Neuronal stem cell (in vitro differentiated cells): ENCODE data around the gene PDZD4.

Experiments
- DNase-seq: peaks from one replicate; pipeline ENCODE4 v3.0.0-alpha.2; 2013; ENCODE audit warnings: low spot score
- H2AFZ ChIP-seq: one replicate; pipeline ENCODE4 v1.6.1; 2013; ENCODE audit warnings: mild to moderate bottlenecking, low read length, inconsistent platforms
- H2AK5ac ChIP-seq: 2 replicates; pipeline ENCODE4 v1.6.1; 2013; ENCODE audit warnings: low read depth, mild to moderate bottlenecking, inconsistent platforms, low read length, moderate library complexity, mixed read lengths
- H2BK120ac ChIP-seq: 2 replicates; pipeline ENCODE4 v1.6.1; 2013; ENCODE audit warnings: low read depth, mild to moderate bottlenecking, inconsistent platforms, low read length, moderate library complexity, mixed read lengths
- H2BK12ac ChIP-seq: one replicate; pipeline ENCODE4 v1.6.1; 2013; ENCODE audit warnings: low read length, inconsistent platforms
- H2BK15ac ChIP-seq: 2 replicates; pipeline ENCODE4 v1.6.1; 2013; ENCODE audit warnings: mild to moderate bottlenecking, low read length, inconsistent platforms, mixed read lengths
- H2BK5ac ChIP-seq: one replicate; pipeline ENCODE4 v1.6.1; 2013; ENCODE audit warnings: inconsistent platforms, mild to moderate bottlenecking, low read length, moderate library complexity
- H3K14ac ChIP-seq: one replicate; pipeline ENCODE4 v1.6.1; 2013; ENCODE audit warnings: low read length, inconsistent platforms
- H3K18ac ChIP-seq: 2 replicates; pipeline ENCODE4 v1.6.1; 2013; ENCODE audit warnings: low read length, inconsistent platforms
- H3K23ac ChIP-seq: 2 replicates; pipeline ENCODE4 v1.6.1; 2013; ENCODE audit warnings: low read depth, mild to moderate bottlenecking, mixed read lengths, low read length, inconsistent platforms; ENCODE audit not compliant: poor library complexity
- H3K27ac ChIP-seq: replicated peaks from 3 replicates; pipeline ENCODE4 v1.5.1; 2013; ENCODE audit warnings: low read length, inconsistent platforms
- H3K27me3 ChIP-seq, 3 experiments: 2 replicates each; pipeline ENCODE4 v1.6.1; 2013; ENCODE audit warnings: low read length in 3 of 3, mild to moderate bottlenecking in 2 of 3, inconsistent platforms in 1 of 3, low read depth in 1 of 3, mixed read lengths in 1 of 3, moderate library complexity in 1 of 3; ENCODE audit not compliant: control insufficient read depth in 3 of 3, insufficient read depth in 3 of 3
- H3K36me3 ChIP-seq, 2 donors: replicated peaks in 1 of 2; 2 replicates each; pipeline ENCODE4 v1.6.1; 2013; ENCODE audit warnings: low read length in 2 of 2; ENCODE audit not compliant: control insufficient read depth in 2 of 2, insufficient read depth in 2 of 2
- H3K4ac ChIP-seq: 2 replicates; pipeline ENCODE4 v1.6.1; 2013; ENCODE audit warnings: inconsistent platforms, mild to moderate bottlenecking, low read length, moderate library complexity
- H3K4me1 ChIP-seq, 2 donors: 1 replicate in 1 of 2; 2 replicates in 1 of 2; pipeline ENCODE4 v1.6.1; 2013; ENCODE audit warnings: low read length in 2 of 2, low read depth in 1 of 2; ENCODE audit not compliant: control insufficient read depth in 2 of 2, insufficient read depth in 1 of 2
- H3K4me2 ChIP-seq: one replicate; pipeline ENCODE4 v1.6.1; 2013; ENCODE audit warnings: mild to moderate bottlenecking, low read length, inconsistent platforms; ENCODE audit not compliant: insufficient read depth, poor library complexity, severe bottlenecking
- H3K4me3 ChIP-seq, 2 donors: 2 replicates each; pipeline ENCODE4 v1.5.1; 2013; ENCODE audit warnings: low read length in 2 of 2, mild to moderate bottlenecking in 2 of 2, inconsistent platforms in 1 of 2, moderate library complexity in 1 of 2
- H3K79me1 ChIP-seq: one replicate; pipeline ENCODE4 v1.6.1; 2013; ENCODE audit warnings: low read depth, mild to moderate bottlenecking, inconsistent platforms, low read length, moderate library complexity
- H3K9ac ChIP-seq: one replicate; pipeline ENCODE4 v1.6.1; 2013; ENCODE audit warnings: mild to moderate bottlenecking, low read depth, low read length, inconsistent platforms; ENCODE audit not compliant: poor library complexity
- H3K9me3 ChIP-seq, 2 donors: replicated peaks in 1 of 2; 2 replicates each; pipeline versions ENCODE3 to v1.6.1; 2013; ENCODE audit warnings: low read length in 2 of 2, mild to moderate bottlenecking in 2 of 2, inconsistent platforms in 1 of 2, low read depth in 1 of 2, mixed read lengths in 1 of 2, moderate library complexity in 1 of 2; ENCODE audit not compliant: control insufficient read depth in 2 of 2, insufficient read depth in 1 of 2
- H4K8ac ChIP-seq: one replicate; pipeline ENCODE4 v1.6.1; 2013; ENCODE audit warnings: low read depth, mild to moderate bottlenecking, inconsistent platforms, low read length, moderate library complexity
- H4K91ac ChIP-seq: one replicate; pipeline ENCODE4 v1.6.1; 2013; ENCODE audit warnings: low read length, low read depth, mild to moderate bottlenecking, inconsistent platforms; ENCODE audit not compliant: poor library complexity
- WGBS, 2 donors: extraction: QIAGEN DNeasy Blood & Tissue Kit; methylation state at CpG; one replicate each; pipeline ENCODE4 v1.1.7; 2013; ENCODE audit warnings: missing lambda C conversion rate in 2 of 2, mixed read lengths in 1 of 2; ENCODE audit not compliant: insufficient read length in 2 of 2, insufficient replicate concordance in 1 of 2; ENCODE audit errors: extremely low coverage in 2 of 2; 5-methylcytosine and 5-hydroxymethylcytosine counted together

Gene PDZD4

GRCh38 chrX:153778181-153778580, 52.2 kb downstream of the PDZD4 start:
- Histone ChIP-seq H3K23ac (no peak overlapping the region), H3K27me3 (no peaks in the 10 kb centered on the region), H3K4me3 (no peak overlapping the region), H2AK5ac (no peak overlapping the region), H3K36me3 (no peaks in the 10 kb centered on the region), H4K8ac (no peak overlapping the region), H2AFZ (no peak overlapping the region), H3K18ac (no peak overlapping the region), H3K4me1 (peaks cover 0 to 1% of the 10 kb centered on the region in 2 donors), H3K4me2 (no peak overlapping the region), H3K79me1 (no peaks in the 10 kb centered on the region), H3K4ac (no peak overlapping the region), H2BK5ac (no peak overlapping the region), H2BK12ac (no peak overlapping the region), H3K9ac (no peak overlapping the region), H3K14ac (no peak overlapping the region), H2BK120ac (no peak overlapping the region), H4K91ac (no peak overlapping the region), H3K9me3 (no peaks in the 10 kb centered on the region), H3K27ac (no peak overlapping the region), H2BK15ac (no peak overlapping the region)
- WGBS, 2 donors: no CpG with 5 or more reads among the region's 17 CpGs
- no peak for DNase-seq

- no peak overlapping the region for H2BK15ac ChIP-seq
- H2AFZ ChIP-seq: no peak overlapping the region
- H2AK5ac ChIP-seq: no peak overlapping the region
- H3K4me1 ChIP-seq: peaks cover 0 to 1% of the 10 kb centered on the region in 2 donors
- no peak for DNase-seq
- no peak overlapping the region for H3K23ac ChIP-seq
- no peak overlapping the region for H3K4ac ChIP-seq
- H3K79me1 ChIP-seq: no peaks in the 10 kb centered on the region
- no peak overlapping the region for H3K9ac ChIP-seq
- H2BK5ac ChIP-seq: no peak overlapping the region
- no peaks in the 10 kb centered on the region for H3K36me3 ChIP-seq
- H3K4me3 ChIP-seq: no peak overlapping the region
- no peak overlapping the region for H3K18ac ChIP-seq
- WGBS, 2 donors: no CpG with 5 or more reads among the region's 34 CpGs
- no peaks in the 10 kb centered on the region for H3K27me3 ChIP-seq
- H3K9me3 ChIP-seq: no peaks in the 10 kb centered on the region
- no peak overlapping the region for H3K27ac ChIP-seq
- H3K4me2 ChIP-seq: no peak overlapping the region
- no peak overlapping the region for H2BK120ac ChIP-seq
- H2BK12ac ChIP-seq: no peak overlapping the region
- no peak overlapping the region for H4K91ac ChIP-seq
- H3K14ac ChIP-seq: no peak overlapping the region
- H4K8ac ChIP-seq: no peak overlapping the region
Measured at GRCh38 chrX:153777261-153778090, 52.9 kb downstream of the PDZD4 start.

DNA sequence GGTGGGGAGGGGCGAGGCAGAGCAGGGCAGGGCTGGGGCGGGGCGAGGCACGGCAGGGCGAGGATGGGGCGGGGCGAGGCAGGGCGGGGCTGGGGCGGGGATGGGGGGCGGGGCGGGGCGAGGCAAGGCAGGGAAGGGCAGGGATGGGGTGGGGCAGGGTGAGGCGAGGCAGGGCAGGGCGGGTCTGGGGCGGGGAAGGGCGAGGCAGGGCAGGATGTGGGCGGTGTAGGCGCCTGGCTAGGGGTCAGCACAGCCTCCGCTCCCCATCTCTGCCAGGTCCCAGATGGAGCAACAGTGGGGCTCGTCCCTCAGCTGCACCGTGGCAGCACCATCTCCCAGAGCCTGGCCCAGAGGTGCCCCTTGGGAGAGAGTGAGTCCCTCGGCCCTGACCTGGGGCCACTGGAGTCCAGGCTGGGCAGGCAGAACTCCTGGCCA, 53.7 kb downstream of the PDZD4 start:
- no peak overlapping the region for H3K23ac ChIP-seq
- H2AK5ac ChIP-seq: no peak overlapping the region
- peaks cover 0 to 1% of the 10 kb centered on the region in 2 donors for H3K4me1 ChIP-seq
- no peak overlapping the region for H2BK12ac ChIP-seq
- no peak overlapping the region for H3K18ac ChIP-seq
- WGBS, 2 donors: no CpG with 5 or more reads among the region's 22 CpGs
- no peak overlapping the region for H4K8ac ChIP-seq
- DNase-seq: no peak
- no peaks in the 10 kb centered on the region for H3K79me1 ChIP-seq
- no peak overlapping the region for H2AFZ ChIP-seq
- H2BK15ac ChIP-seq: no peak overlapping the region
- no peak overlapping the region for H3K14ac ChIP-seq
- no peak overlapping the region for H3K4me2 ChIP-seq
- H3K27me3 ChIP-seq: no peaks in the 10 kb centered on the region
- H2BK5ac ChIP-seq: no peak overlapping the region
- H3K4ac ChIP-seq: no peak overlapping the region
- H3K4me3 ChIP-seq: no peak overlapping the region
- H3K9ac ChIP-seq: no peak overlapping the region
- no peak overlapping the region for H3K27ac ChIP-seq
- H3K9me3 ChIP-seq: no peaks in the 10 kb centered on the region
- no peak overlapping the region for H4K91ac ChIP-seq
- H2BK120ac ChIP-seq: no peak overlapping the region
- H3K36me3 ChIP-seq: no peaks in the 10 kb centered on the region

- H3K27me3 ChIP-seq: no peaks in the 10 kb centered on the region
- no peak overlapping the region for H3K9ac ChIP-seq
- H3K4me3 ChIP-seq: no peak overlapping the region
- peaks cover 0 to 1% of the 10 kb centered on the region in 2 donors for H3K4me1 ChIP-seq
- no peak overlapping the region for H3K18ac ChIP-seq
- H3K79me1 ChIP-seq: no peaks in the 10 kb centered on the region
- no peak overlapping the region for H3K4ac ChIP-seq
- H2AFZ ChIP-seq: no peak overlapping the region
- H2BK12ac ChIP-seq: no peak overlapping the region
- H2BK120ac ChIP-seq: no peak overlapping the region
- H4K8ac ChIP-seq: no peak overlapping the region
- H3K9me3 ChIP-seq: no peaks in the 10 kb centered on the region
- WGBS, 2 donors: no CpG with 5 or more reads among the region's 20 CpGs
- no peak overlapping the region for H2BK15ac ChIP-seq
- H4K91ac ChIP-seq: no peak overlapping the region
- H3K27ac ChIP-seq: no peak overlapping the region
- no peaks in the 10 kb centered on the region for H3K36me3 ChIP-seq
- H2AK5ac ChIP-seq: no peak overlapping the region
- DNase-seq: no peak
- H3K23ac ChIP-seq: no peak overlapping the region
- no peak overlapping the region for H2BK5ac ChIP-seq
- H3K14ac ChIP-seq: no peak overlapping the region
- H3K4me2 ChIP-seq: no peak overlapping the region
Measured at GRCh38 chrX:153776120-153776599, 54.2 kb downstream of the PDZD4 start.
